ENCODE measurements around the gene WWOX.

WWOX gene

DNA sequence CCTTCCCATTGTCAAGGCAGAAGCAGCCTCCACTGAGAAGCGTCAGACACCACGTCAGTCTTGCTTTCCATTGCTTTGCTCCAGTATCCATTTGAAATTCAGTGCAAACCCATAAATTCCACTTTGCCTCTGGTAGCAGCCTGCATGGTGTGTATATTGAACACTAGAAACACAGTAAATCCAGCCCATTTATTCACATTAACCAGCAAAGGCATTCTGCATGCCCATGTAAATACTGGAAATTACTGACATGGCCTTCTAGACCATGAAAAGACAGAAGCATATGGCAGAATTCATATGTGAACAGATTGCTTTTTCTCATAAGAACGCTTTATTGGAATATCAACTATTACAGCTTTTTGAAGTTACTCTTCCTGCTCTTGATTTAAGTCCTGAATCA lies 595.0 kb downstream of the WWOX start:
- TF ChIP-seq CSRNP3 (CRISPR knock-in tag; IDR thresholded peaks at IDR 0.05) (no peak), ZC3H10 (CRISPR knock-in tag; IDR thresholded peaks at IDR 0.05) (no peak), RARB (CRISPR knock-in tag; IDR thresholded peaks at IDR 0.05) (no peak), GLIS3 (CRISPR knock-in tag; IDR thresholded peaks at IDR 0.05) (no peak), ZNF565 (CRISPR knock-in tag; conservative IDR thresholded peaks at IDR 0.05; ENCODE audit: low read depth) (no peak), TCF4 (CRISPR knock-in tag; IDR thresholded peaks at IDR 0.05; ENCODE audit: borderline replicate concordance) (no peak), TOX (CRISPR knock-in tag; IDR thresholded peaks at IDR 0.05; ENCODE audit: borderline replicate concordance) (no peak), OSR1 (CRISPR knock-in tag; IDR thresholded peaks at IDR 0.05) (no peak), BACH2 (CRISPR knock-in tag; IDR thresholded peaks at IDR 0.05; ENCODE audit: borderline replicate concordance) (no peak), ZFP30 (CRISPR knock-in tag; IDR thresholded peaks at IDR 0.05) (no peak), ARNTL (CRISPR knock-in tag; IDR thresholded peaks at IDR 0.05; ENCODE audit: borderline replicate concordance, low read depth) (no peak), ZNF70 (CRISPR knock-in tag; IDR thresholded peaks at IDR 0.05) (no peak), ZNF8 (CRISPR knock-in tag; IDR thresholded peaks at IDR 0.05) (no peak), PPARA (CRISPR knock-in tag; IDR thresholded peaks at IDR 0.05; ENCODE audit: borderline replicate concordance) (no peak), TSHZ2 (CRISPR knock-in tag; IDR thresholded peaks at IDR 0.05) (no peak), POU6F1 (CRISPR knock-in tag; IDR thresholded peaks at IDR 0.05; ENCODE audit: borderline replicate concordance, low read depth) (no peak)
- TF ChIP-seq, protein P1, sequence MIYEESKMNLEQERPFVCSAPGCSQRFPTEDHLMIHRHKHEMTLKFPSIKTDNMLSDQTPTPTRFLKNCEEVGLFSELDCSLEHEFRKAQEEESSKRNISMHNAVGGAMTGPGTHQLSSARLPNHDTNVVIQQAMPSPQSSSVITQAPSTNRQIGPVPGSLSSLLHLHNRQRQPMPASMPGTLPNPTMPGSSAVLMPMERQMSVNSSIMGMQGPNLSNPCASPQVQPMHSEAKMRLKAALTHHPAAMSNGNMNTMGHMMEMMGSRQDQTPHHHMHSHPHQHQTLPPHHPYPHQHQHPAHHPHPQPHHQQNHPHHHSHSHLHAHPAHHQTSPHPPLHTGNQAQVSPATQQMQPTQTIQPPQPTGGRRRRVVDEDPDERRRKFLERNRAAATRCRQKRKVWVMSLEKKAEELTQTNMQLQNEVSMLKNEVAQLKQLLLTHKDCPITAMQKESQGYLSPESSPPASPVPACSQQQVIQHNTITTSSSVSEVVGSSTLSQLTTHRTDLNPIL (CRISPR knock-in tag; IDR thresholded peaks at IDR 0.05; ENCODE audit: low read depth): no peak
- TF ChIP-seq, protein P2, sequence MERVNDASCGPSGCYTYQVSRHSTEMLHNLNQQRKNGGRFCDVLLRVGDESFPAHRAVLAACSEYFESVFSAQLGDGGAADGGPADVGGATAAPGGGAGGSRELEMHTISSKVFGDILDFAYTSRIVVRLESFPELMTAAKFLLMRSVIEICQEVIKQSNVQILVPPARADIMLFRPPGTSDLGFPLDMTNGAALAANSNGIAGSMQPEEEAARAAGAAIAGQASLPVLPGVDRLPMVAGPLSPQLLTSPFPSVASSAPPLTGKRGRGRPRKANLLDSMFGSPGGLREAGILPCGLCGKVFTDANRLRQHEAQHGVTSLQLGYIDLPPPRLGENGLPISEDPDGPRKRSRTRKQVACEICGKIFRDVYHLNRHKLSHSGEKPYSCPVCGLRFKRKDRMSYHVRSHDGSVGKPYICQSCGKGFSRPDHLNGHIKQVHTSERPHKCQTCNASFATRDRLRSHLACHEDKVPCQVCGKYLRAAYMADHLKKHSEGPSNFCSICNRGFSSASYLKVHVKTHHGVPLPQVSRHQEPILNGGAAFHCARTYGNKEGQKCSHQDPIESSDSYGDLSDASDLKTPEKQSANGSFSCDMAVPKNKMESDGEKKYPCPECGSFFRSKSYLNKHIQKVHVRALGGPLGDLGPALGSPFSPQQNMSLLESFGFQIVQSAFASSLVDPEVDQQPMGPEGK (CRISPR knock-in tag; IDR thresholded peaks at IDR 0.05; ENCODE audit: borderline replicate concordance): no peak
- no peak for ATAC-seq

GRCh38 chr16:78695391-78695790 lies 595.9 kb downstream of the WWOX start:
- ATAC-seq: no peak
- TF ChIP-seq ZNF565 (CRISPR knock-in tag; conservative IDR thresholded peaks at IDR 0.05; ENCODE audit: low read depth) (no peak), ZC3H10 (CRISPR knock-in tag; IDR thresholded peaks at IDR 0.05) (no peak), PPARA (CRISPR knock-in tag; IDR thresholded peaks at IDR 0.05; ENCODE audit: borderline replicate concordance) (no peak), ARNTL (CRISPR knock-in tag; IDR thresholded peaks at IDR 0.05; ENCODE audit: borderline replicate concordance, low read depth) (no peak), TOX (CRISPR knock-in tag; IDR thresholded peaks at IDR 0.05; ENCODE audit: borderline replicate concordance) (no peak), ISL1 (CRISPR knock-in tag; IDR thresholded peaks at IDR 0.05) (no peak), OSR1 (CRISPR knock-in tag; IDR thresholded peaks at IDR 0.05) (no peak), ZNF70 (CRISPR knock-in tag; IDR thresholded peaks at IDR 0.05) (no peak), TCF4 (CRISPR knock-in tag; IDR thresholded peaks at IDR 0.05; ENCODE audit: borderline replicate concordance) (no peak), TSHZ2 (CRISPR knock-in tag; IDR thresholded peaks at IDR 0.05) (no peak), CSRNP3 (CRISPR knock-in tag; IDR thresholded peaks at IDR 0.05) (no peak), GLIS3 (CRISPR knock-in tag; IDR thresholded peaks at IDR 0.05) (no peak), POU6F1 (CRISPR knock-in tag; IDR thresholded peaks at IDR 0.05; ENCODE audit: borderline replicate concordance, low read depth) (no peak), ZNF8 (CRISPR knock-in tag; IDR thresholded peaks at IDR 0.05) (no peak), ZFP3 (CRISPR knock-in tag; IDR thresholded peaks at IDR 0.05) (no peak), SNAI2 (CRISPR knock-in tag; IDR thresholded peaks at IDR 0.05) (no peak)
- TF ChIP-seq, protein P1 (CRISPR knock-in tag; IDR thresholded peaks at IDR 0.05; ENCODE audit: low read depth): no peak

Measured in SK-N-SH treated with all-trans-retinoic acid at 6 μM for 48 hours (cell line).